Measurements from ENCODE around the gene MCM9. TPM values are rescaled to one million over a fixed set of nuclear protein-coding genes. Genes with fewer than 3 reads are reported as not detected.

The MCM9 gene
- polyA plus RNA-seq, 3 donors = 9.4 to 11.9 (median 9.8) TPM

- Histone ChIP-seq H3K27ac (ENCODE audit: low read depth in 1 of 2, low read length in 2 of 2) (peak overlapping the region in 1 of 2 donors; percentile 14), H2AFZ (ENCODE audit: insufficient read depth, low read depth, low read length, poor library complexity, severe bottlenecking) (no peak overlapping the region), H3K4me1 (ENCODE audit: control insufficient read depth in 1 of 2, insufficient read depth in 2 of 2, low read length in 2 of 2) (peaks cover 7 to 9% of the 10 kb centered on the region in 2 donors), H3K36me3 (replicated peaks in 1 of 2; ENCODE audit: control insufficient read depth in 1 of 2, insufficient read depth in 2 of 2, low read length in 2 of 2) (peaks cover 0 to 20% of the 10 kb centered on the region in 2 donors), H3K9ac (ENCODE audit: insufficient read depth, low read length, poor library complexity, severe bottlenecking) (no peak overlapping the region), H4K20me1 (ENCODE audit: insufficient read depth, low read length) (peaks cover 69% of the 10 kb centered on the region), H3K79me2 (ENCODE audit: insufficient read depth, low read length) (peaks cover 62% of the 10 kb centered on the region), H3K9me3 (replicated peaks in 1 of 2; ENCODE audit: control insufficient read depth in 1 of 2, insufficient read depth in 1 of 2, low read length in 2 of 2) (peaks cover 0 to 11% of the 10 kb centered on the region in 2 donors), H3K4me3 (replicated peaks in 1 of 3; ENCODE audit: low read depth in 2 of 3, low read length in 3 of 3) (no peak overlapping the region), H3K4me2 (replicated peaks; ENCODE audit: extremely low read depth, low read length, poor library complexity, severe bottlenecking) (no peak overlapping the region), H3K27me3 (ENCODE audit: control insufficient read depth in 2 of 2, insufficient read depth in 2 of 2, low read length in 2 of 2) (no peaks in the 10 kb centered on the region)
- Mint-ChIP-seq H3K4me3 (no peak overlapping the region), H3K27ac (peak overlapping the region in 4 of 7 donors; percentile 30 to 83 (median 58)), H3K27me3 (ENCODE audit: low read depth in 3 of 3) (no peaks in the 10 kb centered on the region), H3K36me3 (peaks cover 15 to 23% of the 10 kb centered on the region in 2 donors), H3K4me1 (peaks cover 31% of the 10 kb centered on the region), H3K9me3 (peaks cover 0 to 5% (median 2%) of the 10 kb centered on the region in 7 donors)
- WGBS (ENCODE audit: insufficient coverage) = 100% methylated on average over 1 of the region's 3 CpGs
- TF ChIP-seq CTCF (IDR thresholded peaks at IDR 0.05) = no peak
- DNase-seq = peak in 1 of 3 donors; percentile 5
- intact Hi-C loops (cut with micrococcal nuclease) = no loop called here
Observed at GRCh38 chr6:118859517-118860064, 75.4 kb downstream of the MCM9 start.

GRCh38 chr6:118856301-118856700 is 78.7 kb downstream of the MCM9 start:
- TF ChIP-seq CTCF (IDR thresholded peaks at IDR 0.05) = no peak
- peaks cover 21% of the 10 kb centered on the region for H3K4me1 Mint-ChIP-seq

More at GRCh38 chr6:118856301-118856700, 78.7 kb downstream of the MCM9 start:
- Histone ChIP-seq H3K27me3 (ENCODE audit: control insufficient read depth in 2 of 2, insufficient read depth in 2 of 2, low read length in 2 of 2) (no peaks in the 10 kb centered on the region), H3K9ac (ENCODE audit: insufficient read depth, low read length, poor library complexity, severe bottlenecking) (no peak overlapping the region), H3K4me1 (ENCODE audit: control insufficient read depth in 1 of 2, insufficient read depth in 2 of 2, low read length in 2 of 2) (peaks cover 0 to 5% of the 10 kb centered on the region in 2 donors), H4K20me1 (ENCODE audit: insufficient read depth, low read length) (peaks cover 42% of the 10 kb centered on the region), H3K27ac (ENCODE audit: low read depth in 1 of 2, low read length in 2 of 2) (no peak overlapping the region), H3K4me2 (replicated peaks; ENCODE audit: extremely low read depth, low read length, poor library complexity, severe bottlenecking) (no peak overlapping the region), H3K79me2 (ENCODE audit: insufficient read depth, low read length) (peaks cover 37% of the 10 kb centered on the region), H3K36me3 (replicated peaks in 1 of 2; ENCODE audit: control insufficient read depth in 1 of 2, insufficient read depth in 2 of 2, low read length in 2 of 2) (peaks cover 5 to 33% of the 10 kb centered on the region in 2 donors), H2AFZ (ENCODE audit: insufficient read depth, low read depth, low read length, poor library complexity, severe bottlenecking) (no peak overlapping the region), H3K9me3 (replicated peaks in 1 of 2; ENCODE audit: control insufficient read depth in 1 of 2, insufficient read depth in 1 of 2, low read length in 2 of 2) (peaks cover 0 to 3% of the 10 kb centered on the region in 2 donors), H3K4me3 (replicated peaks in 1 of 3; ENCODE audit: low read depth in 2 of 3, low read length in 3 of 3) (no peak overlapping the region)
- Mint-ChIP-seq H3K9me3 (peaks cover 0 to 1% (median 0%) of the 10 kb centered on the region in 7 donors), H3K4me3 (no peak overlapping the region), H3K27ac (no peak overlapping the region), H3K36me3 (peaks cover 26% of the 10 kb centered on the region in 2 donors), H3K27me3 (ENCODE audit: low read depth in 3 of 3) (no peaks in the 10 kb centered on the region)
- no peak for DNase-seq
- 88% methylated on average over 3 of the region's 4 CpGs for WGBS (ENCODE audit: insufficient coverage)
- intact Hi-C loops (cut with micrococcal nuclease) = no loop called here

Data from CD14-positive monocyte (primary cell).